Endothelial cell (in vitro differentiated cells): ENCODE results near the gene RBPJ. TPM values are rescaled to one million over a fixed set of nuclear protein-coding genes. Genes with fewer than 3 reads are reported as not detected.

ENCODE experiments used
- DNase-seq: peaks from one replicate; pipeline ENCODE4 v3.0.0; 2021; ENCODE audit warnings: low spot score
- H3K27ac Mint-ChIP-seq: one replicate; pipeline ENCODE4 v1.8.0; 2021; ENCODE audit warnings: mixed read lengths, inconsistent platforms; ENCODE audit not compliant: unreplicated experiment
- H3K27me3 Mint-ChIP-seq: one replicate; pipeline ENCODE4 v1.8.0; 2021; ENCODE audit warnings: mild to moderate bottlenecking, moderate library complexity, mixed read lengths, inconsistent platforms; ENCODE audit not compliant: unreplicated experiment
- H3K36me3 Mint-ChIP-seq: one replicate; pipeline ENCODE4 v1.8.0; 2021; ENCODE audit warnings: mild to moderate bottlenecking, low read depth, mixed read lengths, inconsistent platforms; ENCODE audit not compliant: unreplicated experiment
- H3K4me1 Mint-ChIP-seq: one replicate; pipeline ENCODE4 v1.8.0; 2021; ENCODE audit warnings: mild to moderate bottlenecking, mixed read lengths, inconsistent platforms; ENCODE audit not compliant: unreplicated experiment
- H3K4me3 Mint-ChIP-seq: one replicate; pipeline ENCODE4 v1.8.0; 2021; ENCODE audit warnings: mild to moderate bottlenecking, mixed read lengths, inconsistent platforms; ENCODE audit not compliant: unreplicated experiment
- H3K9me3 Mint-ChIP-seq: one replicate; pipeline ENCODE4 v1.8.0; 2021; ENCODE audit warnings: mixed read lengths, inconsistent platforms; ENCODE audit not compliant: unreplicated experiment
- CTCF ChIP-seq: fragments of 200-600 bp; sonication (generic); IDR thresholded peaks from one replicate; pipeline ENCODE4 v1.5.0; 2021; ENCODE audit warnings: antibody characterized with exemption; ENCODE audit not compliant: unreplicated experiment
- total RNA-seq: library from RNA; stranded (reverse); fragmentation: NEBNext Ultra II Directional; extraction: Animal tissue kit (Norgen Biotek cat#: 25700); gene quantifications from one replicate; pipeline ENCODE4 v1.2.1, GENCODE V29; 2021; ENCODE audit not compliant: unreplicated experiment

RBPJ gene
- total RNA-seq, 1 donor from 2014 or later: 47.9 TPM

DNA sequence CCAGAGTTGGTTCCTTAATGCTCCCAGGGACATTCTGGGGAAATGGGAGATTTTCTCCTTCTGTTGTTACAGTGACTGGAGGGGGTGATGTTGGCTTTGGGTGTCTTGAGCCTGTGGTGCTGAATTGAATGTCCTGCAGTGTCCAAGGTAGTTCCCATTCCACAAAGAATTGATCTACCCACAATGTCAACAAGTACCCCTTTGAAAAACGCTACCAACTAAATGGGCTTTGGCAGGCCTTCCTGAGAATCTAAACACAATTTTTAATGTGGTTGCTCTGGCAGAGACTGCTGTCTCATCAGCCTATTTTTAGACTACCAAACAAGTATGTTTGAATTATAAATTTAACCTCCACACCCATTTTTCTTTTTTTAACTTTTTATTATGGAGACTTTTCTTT, 100.1 kb downstream of the RBPJ start:
- Mint-ChIP-seq H3K36me3 (peaks cover 13% of the 10 kb centered on the region), H3K27ac (no peak overlapping the region), H3K9me3 (no peaks in the 10 kb centered on the region), H3K4me3 (no peak overlapping the region), H3K4me1 (no peaks in the 10 kb centered on the region), H3K27me3 (no peaks in the 10 kb centered on the region)
- TF ChIP-seq CTCF: no peak
- DNase-seq: no peak

DNA sequence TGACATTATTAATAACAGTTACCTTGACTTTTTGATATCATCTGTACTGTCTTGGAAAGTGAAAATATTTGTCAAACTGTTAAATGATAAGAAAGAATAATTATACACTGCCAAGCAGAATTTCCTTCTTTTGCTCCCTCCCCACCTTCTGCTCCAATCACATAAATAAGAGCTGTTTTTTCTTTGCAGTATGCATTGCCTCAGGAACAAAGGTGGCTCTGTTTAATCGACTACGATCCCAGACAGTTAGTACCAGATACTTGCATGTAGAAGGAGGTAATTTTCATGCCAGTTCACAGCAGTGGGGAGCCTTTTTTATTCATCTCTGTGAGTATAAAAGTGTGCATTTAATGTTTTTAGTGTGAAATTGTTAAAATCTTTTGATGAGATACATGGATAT, 103.3 kb downstream of the RBPJ start:
- Mint-ChIP-seq H3K4me1 (peaks cover 2% of the 10 kb centered on the region), H3K36me3 (peaks cover 16% of the 10 kb centered on the region), H3K4me3 (no peak overlapping the region), H3K27me3 (no peaks in the 10 kb centered on the region), H3K9me3 (no peaks in the 10 kb centered on the region), H3K27ac (no peak overlapping the region)
- no peak for DNase-seq
- no peak for TF ChIP-seq CTCF

DNA sequence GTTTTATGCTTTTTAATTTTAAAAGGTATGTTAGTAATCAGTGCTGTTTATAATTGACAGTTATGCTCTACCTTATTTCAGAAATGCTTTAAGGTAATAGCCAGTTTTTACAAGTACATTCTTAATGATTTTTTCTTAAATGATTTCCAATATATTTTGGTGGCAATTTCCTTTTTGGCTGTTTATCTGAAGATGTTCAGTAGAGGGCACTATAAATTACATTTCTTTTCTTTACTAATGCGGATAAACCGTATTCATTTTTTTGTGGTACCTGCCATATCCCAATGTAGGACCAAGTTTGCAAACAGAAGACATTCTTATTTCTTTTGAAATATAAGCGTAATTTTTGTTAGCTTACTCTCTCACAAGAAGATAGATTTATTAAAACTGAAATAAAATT, 104.0 kb downstream of the RBPJ start:
- peaks cover 2% of the 10 kb centered on the region for H3K4me1 Mint-ChIP-seq
- no peak for TF ChIP-seq CTCF
- H3K27me3 Mint-ChIP-seq: no peaks in the 10 kb centered on the region
- no peak for DNase-seq
- H3K4me3 Mint-ChIP-seq: no peak overlapping the region
- H3K36me3 Mint-ChIP-seq: peaks cover 16% of the 10 kb centered on the region
- H3K9me3 Mint-ChIP-seq: no peaks in the 10 kb centered on the region
- no peak overlapping the region for H3K27ac Mint-ChIP-seq

DNA sequence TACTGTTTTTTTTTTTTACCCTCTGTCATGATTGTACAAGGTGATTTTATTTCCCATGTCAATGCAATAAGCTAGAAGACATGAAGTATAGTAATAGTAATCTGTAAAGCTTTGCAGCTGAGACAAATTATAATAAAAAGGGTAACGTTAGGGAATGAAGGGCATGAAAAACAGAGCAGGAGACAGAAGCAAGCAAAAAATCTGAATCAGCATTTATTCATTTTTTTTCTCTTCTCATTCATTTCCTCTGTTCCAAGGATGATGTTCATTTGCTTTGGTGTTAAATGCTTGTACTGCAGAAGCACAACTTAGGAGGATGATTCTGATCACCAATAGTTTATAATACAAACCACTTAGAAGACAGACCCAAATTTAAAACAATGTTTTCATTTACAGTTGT, 105.1 kb downstream of the RBPJ start:
- no peak for DNase-seq
- Mint-ChIP-seq H3K27me3 (no peaks in the 10 kb centered on the region), H3K9me3 (no peaks in the 10 kb centered on the region), H3K4me1 (peaks cover 2% of the 10 kb centered on the region), H3K36me3 (peaks cover 16% of the 10 kb centered on the region), H3K4me3 (no peak overlapping the region), H3K27ac (no peak overlapping the region)
- no peak for TF ChIP-seq CTCF

GRCh38 chr4:26426892-26427291, 106.1 kb downstream of the RBPJ start:
- H3K36me3 Mint-ChIP-seq: peaks cover 14% of the 10 kb centered on the region
- H3K4me1 Mint-ChIP-seq: peaks cover 2% of the 10 kb centered on the region
- H3K4me3 Mint-ChIP-seq: no peak overlapping the region
- H3K27me3 Mint-ChIP-seq: no peaks in the 10 kb centered on the region
- no peak for TF ChIP-seq CTCF
- DNase-seq: no peak
- no peaks in the 10 kb centered on the region for H3K9me3 Mint-ChIP-seq
- H3K27ac Mint-ChIP-seq: no peak overlapping the region
